ENCODE data around the gene BET1. TPM values are rescaled to one million over a fixed set of nuclear protein-coding genes. Genes with fewer than 3 reads are reported as not detected.

Gene BET1
- total and polyA plus RNA-seq, 10 donors: 21.7 to 36.0 (median 28.1) TPM

- Histone ChIP-seq H3K4me1 (no peaks in the 10 kb centered on the region), H3K4me3 (no peak overlapping the region), H3K9me3 (no peaks in the 10 kb centered on the region), H3K27ac (no peak overlapping the region), H3K27me3 (replicated peaks in 1 of 7) (no peaks in the 10 kb centered on the region), H3K36me3 (no peaks in the 10 kb centered on the region)
- 83 to 93% (median 89%) methylated on average over 6 of the region's 6 CpGs for WGBS, 5 donors
- DNase-seq: no peak
- intact Hi-C loops (cut with DNase I; ENCODE audit: low total_unique reads): no loop called here
- TF ChIP-seq CTCF (IDR thresholded peaks at IDR 0.05 in 8 of 11, conservative IDR thresholded peaks at IDR 0.05 in 3 of 11): no peak
- TF ChIP-seq POLR2A (IDR thresholded peaks at IDR 0.05): no peak
- no peak for TF ChIP-seq POLR2AphosphoS5 (IDR thresholded peaks at IDR 0.05)
Measured at GRCh38 chr7:93972029-93972725, 32.0 kb downstream of the BET1 start.

GRCh38 chr7:93968911-93969620, 35.1 kb downstream of the BET1 start:
- intact Hi-C loops (cut with DNase I; ENCODE audit: low total_unique reads): no loop called here
- Histone ChIP-seq H3K9me3 (no peaks in the 10 kb centered on the region), H3K27me3 (replicated peaks in 1 of 7) (no peaks in the 10 kb centered on the region), H3K4me1 (no peaks in the 10 kb centered on the region), H3K4me3 (no peak overlapping the region), H3K27ac (no peak overlapping the region), H3K36me3 (no peaks in the 10 kb centered on the region)
- 82 to 92% (median 85%) methylated on average over 2 of the region's 2 CpGs for WGBS, 5 donors
- no peak for DNase-seq
- TF ChIP-seq POLR2AphosphoS5 (IDR thresholded peaks at IDR 0.05) (no peak), POLR2A (IDR thresholded peaks at IDR 0.05) (no peak), CTCF (IDR thresholded peaks at IDR 0.05 in 8 of 11, conservative IDR thresholded peaks at IDR 0.05 in 3 of 11) (no peak)

GRCh38 chr7:93964813-93965212, 39.3 kb downstream of the BET1 start:
- H3K4me1 ChIP-seq: no peaks in the 10 kb centered on the region
- intact Hi-C loops (cut with DNase I; ENCODE audit: low total_unique reads): no loop called here
- TF ChIP-seq POLR2AphosphoS5 (IDR thresholded peaks at IDR 0.05) (no peak), POLR2A (IDR thresholded peaks at IDR 0.05) (no peak), CTCF (IDR thresholded peaks at IDR 0.05 in 8 of 11, conservative IDR thresholded peaks at IDR 0.05 in 3 of 11) (no peak)
- no peak for DNase-seq
- H3K4me3 ChIP-seq: no peak overlapping the region
- no peaks in the 10 kb centered on the region for H3K27me3 ChIP-seq (replicated peaks in 1 of 7)
- no peaks in the 10 kb centered on the region for H3K36me3 ChIP-seq
- H3K9me3 ChIP-seq: no peaks in the 10 kb centered on the region
- 75 to 90% (median 76%) methylated on average over 3 of the region's 3 CpGs for WGBS, 5 donors
- no peak overlapping the region for H3K27ac ChIP-seq

- Histone ChIP-seq H3K27me3 (replicated peaks in 1 of 7) (no peaks in the 10 kb centered on the region), H3K36me3 (no peaks in the 10 kb centered on the region), H3K27ac (no peak overlapping the region), H3K9me3 (no peaks in the 10 kb centered on the region), H3K4me1 (no peaks in the 10 kb centered on the region), H3K4me3 (no peak overlapping the region)
- intact Hi-C loops (cut with DNase I; ENCODE audit: low total_unique reads): no loop called here
- WGBS, 5 donors: 94 to 95% (median 95%) methylated on average over 5 of the region's 5 CpGs
- no peak for TF ChIP-seq POLR2A (IDR thresholded peaks at IDR 0.05)
- TF ChIP-seq CTCF (IDR thresholded peaks at IDR 0.05 in 8 of 11, conservative IDR thresholded peaks at IDR 0.05 in 3 of 11): no peak
- TF ChIP-seq POLR2AphosphoS5 (IDR thresholded peaks at IDR 0.05): no peak
- DNase-seq: no peak
Measured at GRCh38 chr7:93964262-93964661, 39.9 kb downstream of the BET1 start.
